DOHH2 (cell line): ENCODE data around the gene CENPT.

Experiments
- EZH2phosphoT487 ChIP-seq: fragments of 200-600 bp; sonication (generic); IDR thresholded peaks from 2 replicates; pipeline ENCODE4 v1.6.1; 2017; ENCODE audit warnings: borderline replicate concordance, mild to moderate bottlenecking, antibody characterized with exemption, low read length, moderate library complexity, mixed read lengths
- TF ChIP-seq, protein P1 (sequence below): fragments of 200-600 bp; sonication (generic); IDR thresholded peaks from one replicate; pipeline ENCODE4 v1.5.1; 2014; ENCODE audit warnings: antibody characterized with exemption, mild to moderate bottlenecking, low read depth, low read length; ENCODE audit not compliant: poor library complexity, severe bottlenecking

DNA sequence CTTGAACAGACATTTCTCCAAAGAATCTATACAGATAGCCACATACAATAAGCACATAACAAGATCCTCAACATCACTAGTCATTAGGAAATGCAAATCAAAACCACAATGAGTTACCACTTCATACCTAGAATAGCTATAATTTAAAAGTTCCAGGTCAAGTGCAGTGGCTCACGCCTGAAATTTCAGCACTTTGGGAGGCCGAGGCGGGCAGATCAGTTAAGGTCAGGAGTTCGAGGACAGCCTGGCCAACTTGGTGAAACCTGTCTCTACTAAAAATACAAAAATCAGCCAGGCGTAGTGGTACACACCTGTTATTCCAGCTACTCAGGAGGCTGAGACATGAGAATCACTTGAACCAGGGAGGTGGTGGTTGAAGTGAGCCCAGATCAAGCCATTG lies 61.0 kb downstream of the CENPT start:
- TF ChIP-seq, protein P1, sequence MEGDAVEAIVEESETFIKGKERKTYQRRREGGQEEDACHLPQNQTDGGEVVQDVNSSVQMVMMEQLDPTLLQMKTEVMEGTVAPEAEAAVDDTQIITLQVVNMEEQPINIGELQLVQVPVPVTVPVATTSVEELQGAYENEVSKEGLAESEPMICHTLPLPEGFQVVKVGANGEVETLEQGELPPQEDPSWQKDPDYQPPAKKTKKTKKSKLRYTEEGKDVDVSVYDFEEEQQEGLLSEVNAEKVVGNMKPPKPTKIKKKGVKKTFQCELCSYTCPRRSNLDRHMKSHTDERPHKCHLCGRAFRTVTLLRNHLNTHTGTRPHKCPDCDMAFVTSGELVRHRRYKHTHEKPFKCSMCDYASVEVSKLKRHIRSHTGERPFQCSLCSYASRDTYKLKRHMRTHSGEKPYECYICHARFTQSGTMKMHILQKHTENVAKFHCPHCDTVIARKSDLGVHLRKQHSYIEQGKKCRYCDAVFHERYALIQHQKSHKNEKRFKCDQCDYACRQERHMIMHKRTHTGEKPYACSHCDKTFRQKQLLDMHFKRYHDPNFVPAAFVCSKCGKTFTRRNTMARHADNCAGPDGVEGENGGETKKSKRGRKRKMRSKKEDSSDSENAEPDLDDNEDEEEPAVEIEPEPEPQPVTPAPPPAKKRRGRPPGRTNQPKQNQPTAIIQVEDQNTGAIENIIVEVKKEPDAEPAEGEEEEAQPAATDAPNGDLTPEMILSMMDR: no peak
- TF ChIP-seq EZH2phosphoT487: no peak
